HG02759 (cell line): Measurements from ENCODE around the gene DARS2.

Experiments used
- ATAC-seq: cut with Tn5 transposase; IDR thresholded peaks from one replicate; pipeline ENCODE4 v1.9.1; 2021; ENCODE audit warnings: mild to moderate bottlenecking, moderate library complexity; ENCODE audit not compliant: unreplicated experiment

DARS2 gene

DNA sequence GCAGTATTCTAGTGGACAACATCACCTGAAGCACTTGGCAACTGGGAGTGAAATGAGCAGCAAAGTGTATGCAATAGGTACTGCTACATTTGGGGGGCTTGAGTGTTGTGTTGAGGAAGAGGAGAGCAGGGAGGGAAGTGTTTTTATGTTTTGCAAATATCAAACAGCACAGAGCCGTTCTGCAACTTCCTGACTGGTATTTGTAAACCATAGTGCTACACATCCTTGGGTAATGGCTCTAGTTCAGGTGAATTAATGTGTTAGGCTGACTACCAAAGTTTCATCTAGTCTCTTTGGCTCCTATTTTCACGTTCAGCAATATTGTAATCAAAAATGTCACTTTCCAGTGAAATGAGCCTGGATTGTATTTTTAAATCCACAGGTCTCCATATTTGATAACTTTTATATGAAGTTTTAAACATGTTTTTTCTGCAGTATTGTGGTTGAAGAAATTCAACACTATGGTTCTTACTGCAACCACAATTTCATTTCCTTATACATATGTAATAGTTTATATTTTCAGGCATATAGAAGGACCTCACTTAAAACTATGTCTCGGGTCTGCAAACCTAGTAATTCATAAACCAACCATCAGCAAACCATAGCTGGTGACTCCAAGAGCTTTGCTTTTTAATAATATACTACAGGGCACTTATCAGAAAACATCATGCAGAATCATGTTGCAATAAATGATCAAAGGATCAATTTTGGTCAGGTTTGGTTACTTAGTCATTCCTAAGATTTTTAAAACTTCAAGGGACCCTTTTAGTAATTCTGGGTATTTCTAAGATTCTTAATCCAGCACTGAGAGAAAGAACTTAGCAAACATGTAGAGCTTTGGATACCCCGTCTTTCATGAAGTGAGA is 62.5 kb downstream of the DARS2 start:
- no peak for ATAC-seq

DNA sequence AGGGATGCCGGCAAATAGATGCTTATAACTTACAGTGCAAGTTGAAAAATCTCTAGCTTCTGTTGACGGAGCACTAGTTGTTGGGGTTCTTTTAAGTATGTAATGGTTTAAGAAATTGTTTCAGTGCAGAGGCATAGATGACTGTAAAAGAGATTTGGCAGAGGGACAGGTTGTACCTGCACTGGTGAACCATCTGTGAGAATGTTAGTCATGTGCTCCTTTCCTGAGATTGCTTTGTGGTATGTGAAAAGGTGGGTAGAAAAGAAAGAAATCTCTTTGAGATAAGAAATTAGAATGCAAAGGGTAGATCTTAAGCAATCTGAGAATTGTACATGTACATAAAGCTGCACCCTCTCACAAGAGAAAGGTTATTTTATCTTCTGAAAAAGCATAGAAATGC is 63.2 kb downstream of the DARS2 start:
- no peak for ATAC-seq

DNA sequence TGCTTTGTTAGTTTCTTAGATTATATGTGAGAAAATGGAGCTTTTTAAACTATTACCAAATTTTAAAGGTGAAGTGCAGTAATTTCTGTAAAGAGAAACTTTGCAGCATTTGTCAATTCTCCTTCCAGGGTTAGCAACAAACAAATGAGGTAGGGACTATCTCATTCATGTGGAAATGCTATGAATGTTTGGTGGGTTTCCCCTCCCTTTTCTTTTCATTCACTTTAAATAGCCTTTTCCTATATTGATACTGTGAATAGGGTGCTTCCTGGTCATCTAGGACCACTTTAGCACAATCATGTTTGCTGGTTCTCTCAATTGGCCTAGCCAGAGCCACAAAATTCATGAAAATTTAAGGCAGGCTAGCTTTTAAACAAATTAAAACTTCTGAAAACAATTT is 64.3 kb downstream of the DARS2 start:
- ATAC-seq = no peak

DNA sequence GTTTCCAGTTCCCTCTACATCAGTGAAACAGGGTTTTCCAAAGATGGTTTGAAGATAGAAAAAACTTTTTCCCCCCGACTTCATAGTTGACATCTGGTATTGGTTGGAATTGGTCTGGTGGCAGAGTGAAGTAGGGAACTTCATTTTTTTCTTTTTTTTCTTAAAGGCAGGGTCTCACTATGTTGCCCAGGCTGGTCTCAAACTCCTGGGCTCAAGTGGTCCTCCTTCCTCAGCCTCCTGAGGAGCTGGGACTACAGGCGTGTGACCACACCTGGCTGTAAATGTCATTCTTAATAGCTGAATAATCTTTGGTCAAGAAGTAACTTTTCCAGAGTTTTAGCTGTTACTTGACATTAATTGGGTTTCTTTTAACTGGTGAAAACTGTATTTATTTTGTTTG is 65.4 kb downstream of the DARS2 start:
- ATAC-seq = no peak

DNA sequence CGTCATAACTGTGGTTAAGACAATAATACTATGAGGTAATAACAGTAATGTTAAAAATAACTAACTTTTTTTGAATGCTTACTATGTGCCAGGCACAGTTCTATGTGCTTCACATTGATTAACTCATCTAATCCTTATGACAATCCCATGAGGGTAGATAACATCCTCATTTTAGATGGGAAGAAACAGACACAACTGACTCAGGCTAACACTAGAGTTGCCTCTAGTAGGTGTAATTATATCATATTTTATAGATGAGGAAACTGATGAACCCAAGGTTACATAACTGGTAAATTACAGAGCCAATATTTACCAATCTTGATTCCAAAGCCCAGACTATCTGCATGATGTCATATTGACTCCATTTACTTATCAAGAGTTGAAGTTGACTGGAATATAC is 69.1 kb downstream of the DARS2 start:
- no peak for ATAC-seq

DNA sequence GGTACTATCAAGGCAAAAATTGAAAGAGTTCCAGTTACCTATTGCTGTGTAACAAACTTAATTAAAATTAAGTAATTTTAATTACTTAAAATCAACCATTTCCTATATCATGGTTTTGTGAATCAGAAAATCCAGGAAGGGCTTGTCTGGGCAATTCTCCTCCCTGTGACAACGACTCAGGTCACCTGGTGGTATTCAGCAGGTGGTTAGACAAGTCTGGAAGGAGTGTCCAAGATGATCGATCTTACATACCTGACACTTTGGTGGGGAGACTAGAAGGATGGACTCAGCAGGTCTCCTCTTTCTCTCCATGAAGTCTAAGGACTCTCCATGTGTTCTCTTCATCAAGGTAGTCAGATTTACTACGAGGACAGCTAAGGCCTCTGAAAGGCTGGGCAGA is 69.7 kb downstream of the DARS2 start:
- no peak for ATAC-seq

DNA sequence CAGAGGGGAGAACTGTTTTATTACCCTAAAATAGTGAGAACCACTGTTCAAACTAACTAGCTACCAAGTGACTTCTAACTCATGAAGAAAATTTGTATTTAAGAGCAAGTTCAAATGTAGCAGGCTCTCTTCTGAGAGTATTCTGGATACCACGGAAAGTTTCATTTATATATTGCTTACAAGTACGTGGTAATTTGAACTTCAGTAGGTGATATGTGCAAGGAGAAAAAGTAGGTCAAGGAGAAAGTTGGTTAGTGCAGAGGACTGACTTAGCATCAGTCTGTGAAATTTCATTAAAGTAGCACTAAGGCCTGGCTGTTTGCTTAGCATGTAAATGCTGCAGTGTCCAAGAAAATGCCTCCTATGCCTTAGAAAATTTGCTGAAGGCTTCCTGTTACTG is 76.0 kb downstream of the DARS2 start:
- ATAC-seq = no peak

DNA sequence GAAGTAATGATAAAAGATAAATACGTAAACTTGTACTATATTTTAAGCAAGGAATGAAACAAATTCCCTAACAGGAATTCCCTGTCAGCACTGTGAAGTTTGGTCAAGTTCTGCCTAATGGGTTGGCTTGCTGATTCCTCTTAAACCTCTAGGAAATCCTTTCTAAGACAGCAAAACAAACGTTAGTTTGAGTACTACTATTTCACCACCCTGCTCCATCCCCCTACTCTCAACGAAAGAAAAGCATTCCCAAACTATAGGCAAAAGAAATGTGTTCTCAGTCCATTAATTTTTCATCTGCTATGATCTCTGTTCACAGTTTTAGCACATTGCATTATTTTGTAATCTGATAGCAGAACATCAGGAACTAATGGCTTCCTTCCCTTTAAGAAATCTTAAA is 76.5 kb downstream of the DARS2 start:
- ATAC-seq = no peak

DNA sequence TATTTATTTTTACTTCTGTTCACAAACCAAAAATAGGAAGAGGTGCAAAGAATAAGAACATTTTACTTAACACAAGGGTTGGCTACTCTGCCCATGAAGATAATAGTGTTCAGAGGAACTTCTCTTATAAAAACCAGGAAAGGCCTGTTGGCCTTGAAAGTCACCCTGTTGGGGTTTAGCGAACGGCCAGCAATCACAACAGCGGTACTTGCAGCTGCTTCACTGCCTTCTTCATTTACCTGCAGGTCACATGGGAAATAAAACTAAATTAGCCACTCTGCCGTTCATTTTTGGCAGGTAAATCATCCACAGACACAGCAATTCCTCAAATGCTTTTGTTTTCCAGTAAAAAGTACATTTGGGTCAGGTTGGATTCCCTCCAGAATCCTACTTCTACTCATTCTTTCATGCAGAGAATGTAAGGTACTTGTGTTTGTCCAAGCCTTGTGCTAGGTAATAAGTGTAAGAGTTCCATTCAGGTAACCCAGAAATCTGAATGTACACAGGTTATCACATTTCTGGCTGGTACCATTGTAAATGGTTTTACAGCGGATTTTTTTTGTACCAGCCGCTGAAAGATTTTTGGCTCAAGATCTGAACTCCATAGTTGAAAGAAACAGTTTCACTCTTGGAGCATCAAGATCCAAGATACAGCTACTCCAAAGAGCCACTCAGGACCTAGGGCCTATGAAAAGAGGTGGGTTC is 79.5 kb downstream of the DARS2 start:
- ATAC-seq = no peak
